Endothelial cell of umbilical vein (primary cell): Measurements from ENCODE around the gene LMBRD1. TPM values are rescaled to one million over a fixed set of nuclear protein-coding genes. Genes with fewer than 3 reads are reported as not detected.

Experiments
- BruUV-seq: library from RNA; stranded (reverse); fragments of 400-500 nt; replicated peaks from 2 replicates; lab custom pipeline; 2021; lab: Mats Ljungman, UMichigan
- CTCF ChIA-PET: fragments of 300-600, 350-600 bp; sonication (Branson Sonifier 250); formaldehyde crosslinking; loops from one replicate; lab custom pipeline; 2021; ENCODE audit warnings: antibody characterized with exemption, inconsistent platforms; lab: Charles Lee
- POLR2A ChIA-PET: fragments of 300-600, 350-600 bp; sonication (Branson Sonifier 250); formaldehyde crosslinking; loops from one replicate; lab custom pipeline; 2021; ENCODE audit warnings: antibody characterized with exemption, inconsistent platforms; lab: Charles Lee
- DNase-seq: peaks from one replicate; pipeline ENCODE4 v3.0.0-alpha.2; 2011; ENCODE audit warnings: low read depth, low spot score
- FAIRE-seq: peaks from 2 replicates; lab custom pipeline; 2011; peaks lifted over from hg19 to GRCh38; lab: Jason Lieb, UNC
- H2AFZ ChIP-seq: 2 replicates; pipeline ENCODE4 v1.6.0; 2012; ENCODE audit warnings: low read depth, low read length, control low read depth, inconsistent platforms
- H3K27ac ChIP-seq: 2 replicates; pipeline ENCODE4 v1.5.1; 2011; ENCODE audit warnings: low read depth, mild to moderate bottlenecking, control low read depth, low read length, moderate library complexity; ENCODE audit not compliant: insufficient read depth
- H3K27me3 ChIP-seq, 2 experiments: 2 replicates each; pipeline versions ENCODE4 v1.6.0 to v1.6.1; 2011; ENCODE audit warnings: low read length in 2 of 2, mixed read lengths in 1 of 2; ENCODE audit not compliant: control insufficient read depth in 2 of 2, insufficient read depth in 2 of 2
- H3K36me3 ChIP-seq, 2 experiments: 2 replicates in 1 of 2; 3 replicates in 1 of 2; pipeline ENCODE4 v1.5.1; 2011; ENCODE audit warnings: low read length in 2 of 2, mild to moderate bottlenecking in 1 of 2, moderate library complexity in 1 of 2; ENCODE audit not compliant: control insufficient read depth in 2 of 2, insufficient read depth in 2 of 2; ENCODE audit errors: extremely low read depth in 1 of 2
- H3K4me1 ChIP-seq: 3 replicates; pipeline ENCODE4 v1.5.1; 2011; ENCODE audit warnings: mild to moderate bottlenecking, low read length; ENCODE audit not compliant: control insufficient read depth, insufficient read depth; ENCODE audit errors: extremely low read depth
- H3K4me2 ChIP-seq: 2 replicates; pipeline ENCODE4 v1.6.1; 2011; ENCODE audit warnings: low read length, control low read depth, mixed read lengths; ENCODE audit not compliant: insufficient read depth
- H3K4me3 ChIP-seq, 3 experiments: fragments of 200-600 bp in 1 of 3; sonication (generic), shearing (Covaris generic) in 1 of 3; replicated peaks in 1 of 3; 2 replicates each; pipeline ENCODE4 v1.5.1; 2011 to 2016; ENCODE audit warnings: control low read depth in 3 of 3, low read length in 3 of 3, mild to moderate bottlenecking in 2 of 3, inconsistent platforms in 1 of 3, low read depth in 1 of 3, moderate library complexity in 1 of 3; ENCODE audit not compliant: insufficient read depth in 1 of 3
- H3K79me2 ChIP-seq: 2 replicates; pipeline ENCODE4 v1.6.0; 2012; ENCODE audit warnings: low read length, inconsistent platforms; ENCODE audit not compliant: control insufficient read depth, insufficient read depth
- H3K9ac ChIP-seq: replicated peaks from 2 replicates; pipeline ENCODE3; 2011; ENCODE audit warnings: low read length, control low read depth; ENCODE audit not compliant: insufficient read depth; ENCODE audit errors: extremely low read depth
- H3K9me1 ChIP-seq: replicated peaks from 3 replicates; pipeline ENCODE4 v1.6.0; 2011; ENCODE audit warnings: mild to moderate bottlenecking, low read length; ENCODE audit not compliant: control insufficient read depth, insufficient read depth; ENCODE audit errors: extremely low read depth
- H3K9me3 ChIP-seq: replicated peaks from 2 replicates; pipeline ENCODE4 v1.5.1; 2012; ENCODE audit warnings: low read length, inconsistent platforms; ENCODE audit not compliant: control insufficient read depth, insufficient read depth
- H4K20me1 ChIP-seq: replicated peaks from 2 replicates; pipeline ENCODE3; 2011; ENCODE audit warnings: mild to moderate bottlenecking, low read length; ENCODE audit not compliant: control insufficient read depth, insufficient read depth; ENCODE audit errors: extremely low read depth
- FOS ChIP-seq: IDR thresholded peaks from 2 replicates; pipeline ENCODE4 v1.6.1; 2011; ENCODE audit warnings: mild to moderate bottlenecking, low read length, moderate library complexity, borderline replicate concordance; ENCODE audit not compliant: insufficient read depth
- POLR2A ChIP-seq: IDR thresholded peaks from 2 replicates; pipeline ENCODE4 v1.6.1; 2012; ENCODE audit warnings: low read depth, mild to moderate bottlenecking, control low read depth, low read length
- POLR2AphosphoS5 ChIP-seq: IDR thresholded peaks from 2 replicates; pipeline ENCODE4 v1.6.1; 2012; ENCODE audit warnings: low read depth, mild to moderate bottlenecking, control low read depth, low read length, moderate library complexity; ENCODE audit not compliant: insufficient read depth
- dilution Hi-C: fragments of 300-500 bp; cut with MboI; formaldehyde crosslinking; loops from one replicate; pipeline ENCODE4 v1.15.0; 2019; ENCODE audit warnings: low sequenced_read_pairs; ENCODE audit not compliant: extremely low pct_ligation_motif_present
- intact Hi-C: fragments of 100-400 bp; cut with micrococcal nuclease; formaldehyde crosslinking; loops from one replicate; pipeline ENCODE4 v1.10.0; 2022
- polyA plus RNA-seq, 4 experiments: library from polyadenylated mRNA; depleted of rRNA in 3 of 4; stranded (reverse) in 3 of 4; unstranded in 1 of 4; fragments of >200 nt; gene quantifications; 2 replicates each; pipeline versions ENCODE4 v1.2.1 to v1.2.3, GENCODE V29; 2011 to 2012; ENCODE audit warnings: missing spikeins in 1 of 4
- total RNA-seq: library from RNA; stranded (reverse); gene quantifications from 2 replicates; pipeline ENCODE4 v1.2.3, GENCODE V29; 2021
- TF ChIP-seq, protein P1 (sequence below), 2 donors: IDR thresholded peaks; 1 replicate in 1 of 2; 2 replicates in 1 of 2; pipeline ENCODE4 v1.5.1; 2011; ENCODE audit warnings: low read length in 2 of 2, mild to moderate bottlenecking in 2 of 2, moderate library complexity in 2 of 2, control low read depth in 1 of 2, inconsistent platforms in 1 of 2, low read depth in 1 of 2; ENCODE audit not compliant: insufficient read depth in 1 of 2; ENCODE audit errors: extremely low read depth in 1 of 2
- TF ChIP-seq, protein P2 (sequence below): IDR thresholded peaks from 2 replicates; pipeline ENCODE4 v1.6.1; 2011; ENCODE audit not compliant: insufficient read depth, insufficient read length

The LMBRD1 gene
- total and polyA plus RNA-seq, 2 donors (not counting 3 experiments of a cell fraction or from before 2014, with no cell fraction given): 9.8 to 14.6 TPM

DNA sequence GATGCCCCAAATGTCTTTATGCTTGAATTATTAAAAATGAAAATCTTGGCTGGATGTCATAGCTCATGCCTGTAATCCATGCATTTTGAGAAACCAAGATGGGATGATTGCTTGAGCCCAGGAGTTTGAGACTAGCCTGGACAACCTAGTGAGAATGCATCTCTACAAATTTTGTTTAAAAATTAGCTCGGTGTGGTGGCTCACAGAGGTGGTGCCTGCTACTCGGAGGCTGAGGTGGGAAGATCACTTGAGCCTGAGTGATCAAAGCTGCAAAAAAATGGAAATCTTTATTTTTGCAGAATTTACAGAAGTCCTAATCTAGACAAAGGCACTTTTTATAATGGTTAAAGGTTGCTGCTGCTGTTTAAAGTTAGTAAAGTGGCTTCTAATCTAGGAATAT, 49.5 kb upstream of the LMBRD1 start:
- no peaks in the 10 kb centered on the region for H3K9me1 ChIP-seq
- H3K4me1 ChIP-seq: no peaks in the 10 kb centered on the region
- no peak for DNase-seq
- H4K20me1 ChIP-seq: no peaks in the 10 kb centered on the region
- no peak overlapping the region for H3K27ac ChIP-seq
- no peak for FAIRE-seq
- ChIA-PET CTCF (no interaction called here), POLR2A (no interaction called here)
- H3K4me3 ChIP-seq: no peak overlapping the region
- no peaks in the 10 kb centered on the region for H3K9me3 ChIP-seq
- no peak overlapping the region for H3K4me2 ChIP-seq
- H2AFZ ChIP-seq: no peak overlapping the region
- no TSS peak for BruUV-seq
- intact Hi-C loops: no loop called here
- no peaks in the 10 kb centered on the region for H3K79me2 ChIP-seq
- H3K9ac ChIP-seq: no peak overlapping the region
- no peaks in the 10 kb centered on the region for H3K36me3 ChIP-seq
- no peak for TF ChIP-seq FOS
- TF ChIP-seq POLR2A: no peak
- TF ChIP-seq, protein P1, sequence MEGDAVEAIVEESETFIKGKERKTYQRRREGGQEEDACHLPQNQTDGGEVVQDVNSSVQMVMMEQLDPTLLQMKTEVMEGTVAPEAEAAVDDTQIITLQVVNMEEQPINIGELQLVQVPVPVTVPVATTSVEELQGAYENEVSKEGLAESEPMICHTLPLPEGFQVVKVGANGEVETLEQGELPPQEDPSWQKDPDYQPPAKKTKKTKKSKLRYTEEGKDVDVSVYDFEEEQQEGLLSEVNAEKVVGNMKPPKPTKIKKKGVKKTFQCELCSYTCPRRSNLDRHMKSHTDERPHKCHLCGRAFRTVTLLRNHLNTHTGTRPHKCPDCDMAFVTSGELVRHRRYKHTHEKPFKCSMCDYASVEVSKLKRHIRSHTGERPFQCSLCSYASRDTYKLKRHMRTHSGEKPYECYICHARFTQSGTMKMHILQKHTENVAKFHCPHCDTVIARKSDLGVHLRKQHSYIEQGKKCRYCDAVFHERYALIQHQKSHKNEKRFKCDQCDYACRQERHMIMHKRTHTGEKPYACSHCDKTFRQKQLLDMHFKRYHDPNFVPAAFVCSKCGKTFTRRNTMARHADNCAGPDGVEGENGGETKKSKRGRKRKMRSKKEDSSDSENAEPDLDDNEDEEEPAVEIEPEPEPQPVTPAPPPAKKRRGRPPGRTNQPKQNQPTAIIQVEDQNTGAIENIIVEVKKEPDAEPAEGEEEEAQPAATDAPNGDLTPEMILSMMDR (IDR thresholded peaks at IDR 0.05; ENCODE audit: extremely low read depth in 1 of 2, insufficient read depth in 1 of 2, low read depth in 1 of 2, low read length in 2 of 2): no peak
- dilution Hi-C loops: no loop called here
- H3K27me3 ChIP-seq: no peaks in the 10 kb centered on the region

DNA sequence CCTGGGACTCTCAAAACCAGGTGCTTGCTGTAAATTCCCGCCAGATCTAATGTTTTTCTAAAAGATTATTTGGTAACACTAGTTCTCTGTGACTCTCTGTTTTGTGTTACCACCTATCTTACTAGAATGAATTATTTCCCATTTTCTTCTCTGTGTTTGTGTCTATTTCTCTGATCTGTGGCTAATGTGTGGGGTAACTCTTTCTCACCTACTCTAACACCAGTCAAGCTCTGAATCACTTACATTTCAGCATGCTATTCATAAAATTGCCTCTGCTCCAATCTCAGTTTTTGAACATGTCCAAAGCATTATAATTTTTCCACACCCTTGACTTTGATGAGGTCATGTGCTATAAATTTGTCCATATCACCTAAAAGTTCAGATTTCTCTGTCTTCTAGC, 46.4 kb upstream of the LMBRD1 start:
- dilution Hi-C loops (no loop called here), intact Hi-C loops (no loop called here)
- H3K9me3 ChIP-seq: no peaks in the 10 kb centered on the region
- no peaks in the 10 kb centered on the region for H3K4me1 ChIP-seq
- POLR2A ChIA-PET: no interaction called here
- DNase-seq: no peak
- no peak overlapping the region for H3K4me3 ChIP-seq
- no peaks in the 10 kb centered on the region for H4K20me1 ChIP-seq
- no peaks in the 10 kb centered on the region for H3K36me3 ChIP-seq
- no peak overlapping the region for H3K27ac ChIP-seq
- TF ChIP-seq, protein P1 (IDR thresholded peaks at IDR 0.05; ENCODE audit: extremely low read depth in 1 of 2, insufficient read depth in 1 of 2, low read depth in 1 of 2, low read length in 2 of 2): no peak
- no peak for TF ChIP-seq POLR2AphosphoS5
- TF ChIP-seq, protein P2, sequence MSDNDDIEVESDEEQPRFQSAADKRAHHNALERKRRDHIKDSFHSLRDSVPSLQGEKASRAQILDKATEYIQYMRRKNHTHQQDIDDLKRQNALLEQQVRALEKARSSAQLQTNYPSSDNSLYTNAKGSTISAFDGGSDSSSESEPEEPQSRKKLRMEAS: no peak
- FAIRE-seq: peak; percentile 38
- BruUV-seq: no TSS peak
- H3K27me3 ChIP-seq: no peaks in the 10 kb centered on the region
- no peak overlapping the region for H3K4me2 ChIP-seq
- no peaks in the 10 kb centered on the region for H3K79me2 ChIP-seq
- H2AFZ ChIP-seq: no peak overlapping the region
- CTCF ChIA-PET: no interaction called here
- H3K9me1 ChIP-seq: no peaks in the 10 kb centered on the region
- H3K9ac ChIP-seq: no peak overlapping the region
